Psoas muscle (tissue), 8 donors: ENCODE results near the gene KRTAP10-6. TPM values are rescaled to one million over a fixed set of nuclear protein-coding genes. Genes with fewer than 3 reads are reported as not detected.

Source experiments
- ATAC-seq, 4 donors: fragments of 200-7000 bp; cut with Tn5 transposase; one replicate each; pipeline ENCODE4 v1.9.1; 2020; ENCODE audit warnings: moderate library complexity in 3 of 4, mild to moderate bottlenecking in 2 of 4
- DNase-seq, 2 donors: peaks; one replicate each; pipeline ENCODE4 v3.0.0-alpha.2; 2020
- H3K27ac ChIP-seq: fragments of 200-600 bp; one replicate; pipeline ENCODE4 v1.8.0; 2022
- H3K27me3 ChIP-seq, 3 donors: fragments of 200-600 bp in 1 of 3; one replicate each; pipeline versions ENCODE4 v1.6.1 to v1.8.0; 2013 to 2022; ENCODE audit warnings: low read length in 2 of 3, mild to moderate bottlenecking in 2 of 3, moderate library complexity in 1 of 3; ENCODE audit not compliant: insufficient read depth in 3 of 3
- H3K36me3 ChIP-seq, 2 donors: fragments of 200-600 bp in 1 of 2; one replicate each; pipeline versions ENCODE4 v1.6.1 to v1.8.0; 2013 to 2022; ENCODE audit warnings: low read depth in 1 of 2, mild to moderate bottlenecking in 1 of 2, moderate library complexity in 1 of 2; ENCODE audit not compliant: insufficient read depth in 1 of 2
- H3K4me1 ChIP-seq: fragments of 200-600 bp; one replicate; pipeline ENCODE4 v1.8.0; 2022
- H3K4me3 ChIP-seq: fragments of 200-600 bp; one replicate; pipeline ENCODE4 v1.8.0; 2022; ENCODE audit warnings: mild to moderate bottlenecking
- H3K9me3 ChIP-seq: fragments of 200-600 bp; one replicate; pipeline ENCODE4 v1.8.0; 2022
- CTCF ChIP-seq: fragments of 200-600 bp; IDR thresholded peaks from one replicate; pipeline ENCODE4 v1.8.0; 2022; ENCODE audit warnings: antibody characterized with exemption
- WGBS, 3 donors: extraction: QIAGEN DNeasy Blood & Tissue Kit; methylation state at CpG; one replicate each; pipeline versions ENCODE4 v1.1.6 to v1.1.7; 2013; 5-methylcytosine and 5-hydroxymethylcytosine counted together
- intact Hi-C, 2 donors: fragments of 100-400 bp; cut with DNase I; formaldehyde crosslinking; loops; one replicate each; pipeline versions ENCODE4 v1.11.0 to v1.14.2; 2022
- polyA plus RNA-seq, 3 donors: library from polyadenylated mRNA; stranded (reverse); fragments of 200-250 nt; gene quantifications; one replicate each; pipeline ENCODE4 v1.2.3, GENCODE V29; 2013
- total RNA-seq, 4 donors: library from RNA; stranded (reverse); fragmentation: NEBNext Ultra II Directional in 2 of 4; extraction: Animal tissue kit (Norgen Biotek cat#: 25700) in 2 of 4; gene quantifications; one replicate each; pipeline versions ENCODE4 v1.2.1 to v1.2.4, GENCODE V29; 2021 to 2023
- donor health status: healthy with polysubstance abuse.
- donor health status: DM: no; HTN: no; CAD: no; lungs with moderate emphysema.
- donor health status: Bipolar disorder and iron deficiency.
- donor health status: healthy.
- donor health status: DM: yes; HTN: yes; CAD: no.
- donor health status: DM: no; HTN: no; CAD: no.
- donor health status: DM: no; HTN: no; CAD: no.
- donor health status: DM: yes; HTN: yes; CAD: no.

Gene KRTAP10-6
- total and polyA plus RNA-seq, 7 donors = not detected

- H3K27ac ChIP-seq = no peak overlapping the region
- intact Hi-C loops = no loop called here
- 63 to 70% (median 67%) methylated on average over 3 of the region's 3 CpGs for WGBS, 3 donors
- TF ChIP-seq CTCF = no peak
- H3K4me1 ChIP-seq = no peaks in the 10 kb centered on the region
- H3K4me3 ChIP-seq = no peak overlapping the region
- ATAC-seq = no peak
- H3K9me3 ChIP-seq = peaks cover 4% of the 10 kb centered on the region
- H3K27me3 ChIP-seq = peaks cover 0 to 31% (median 8%) of the 10 kb centered on the region in 3 donors
- DNase-seq = no peak
- no peaks in the 10 kb centered on the region for H3K36me3 ChIP-seq
Observed at GRCh38 chr21:44544566-44544965, 47.7 kb downstream of the KRTAP10-6 start.

- intact Hi-C loops = no loop called here
- H3K4me1 ChIP-seq = no peaks in the 10 kb centered on the region
- no peak for DNase-seq
- no peak overlapping the region for H3K27ac ChIP-seq
- H3K4me3 ChIP-seq = no peak overlapping the region
- no peak for ATAC-seq
- peaks cover 0 to 20% (median 7%) of the 10 kb centered on the region in 3 donors for H3K27me3 ChIP-seq
- no peak for TF ChIP-seq CTCF
- 82 to 85% (median 83%) methylated on average over 1 of the region's 1 CpG for WGBS, 3 donors
- H3K36me3 ChIP-seq = no peaks in the 10 kb centered on the region
- peaks cover 4% of the 10 kb centered on the region for H3K9me3 ChIP-seq
Observed at GRCh38 chr21:44542716-44543115, 49.6 kb downstream of the KRTAP10-6 start.

Other genes with a start within 250 kb of the KRTAP10-6 start
- 1 to 10 TPM in 1 of 4 donors, under 1 TPM in 3; 0.69 to 1.7 (median 0.84) TPM for gene TRPM2, start 238.9 kb downstream of the KRTAP10-6 start, total RNA-seq
- gene TRPM2, start 238.9 kb downstream of the KRTAP10-6 start, polyA plus RNA-seq = under 1 TPM; 0.08 to 0.76 (median 0.31) TPM
- 1 to 10 TPM in 1 of 4 donors, under 1 TPM in 3; 0.13 to 1.1 (median 0.23) TPM for gene LRRC3, start 137.0 kb downstream of the KRTAP10-6 start, total RNA-seq
- gene LRRC3, start 137.0 kb downstream of the KRTAP10-6 start, polyA plus RNA-seq = under 1 TPM; 0.08 to 0.29 (median 0.08) TPM
- not detected for gene KRTAP10-1, start 52.3 kb downstream of the KRTAP10-6 start, total RNA-seq
- gene KRTAP10-1, start 52.3 kb downstream of the KRTAP10-6 start, polyA plus RNA-seq = not detected
- gene KRTAP10-2, start 41.0 kb downstream of the KRTAP10-6 start, total RNA-seq = not detected
- not detected for gene KRTAP10-2, start 41.0 kb downstream of the KRTAP10-6 start, polyA plus RNA-seq
- not detected for gene KRTAP10-3, start 33.7 kb downstream of the KRTAP10-6 start, total RNA-seq
- not detected for gene KRTAP10-3, start 33.7 kb downstream of the KRTAP10-6 start, polyA plus RNA-seq
- gene KRTAP10-4, start 18.8 kb downstream of the KRTAP10-6 start, total RNA-seq = not detected
- not detected for gene KRTAP10-4, start 18.8 kb downstream of the KRTAP10-6 start, polyA plus RNA-seq
- not detected for gene KRTAP10-5, start 11.9 kb downstream of the KRTAP10-6 start, total RNA-seq
- gene KRTAP10-5, start 11.9 kb downstream of the KRTAP10-6 start, polyA plus RNA-seq = not detected
- not detected for gene KRTAP10-7, start 8.1 kb upstream of the KRTAP10-6 start, total RNA-seq
- not detected for gene KRTAP10-7, start 8.1 kb upstream of the KRTAP10-6 start, polyA plus RNA-seq
- gene KRTAP10-8, start 19.6 kb upstream of the KRTAP10-6 start, total RNA-seq = not detected
- gene KRTAP10-8, start 19.6 kb upstream of the KRTAP10-6 start, polyA plus RNA-seq = not detected
- gene KRTAP10-9, start 34.6 kb upstream of the KRTAP10-6 start, total RNA-seq = not detected
- not detected for gene KRTAP10-9, start 34.6 kb upstream of the KRTAP10-6 start, polyA plus RNA-seq
- gene KRTAP10-10, start 44.9 kb upstream of the KRTAP10-6 start, total RNA-seq = not detected
- not detected for gene KRTAP10-10, start 44.9 kb upstream of the KRTAP10-6 start, polyA plus RNA-seq
- gene KRTAP10-11, start 53.9 kb upstream of the KRTAP10-6 start, total RNA-seq = not detected
- gene KRTAP10-11, start 53.9 kb upstream of the KRTAP10-6 start, polyA plus RNA-seq = not detected
- not detected for gene KRTAP12-4, start 62.2 kb upstream of the KRTAP10-6 start, total RNA-seq
- not detected for gene KRTAP12-4, start 62.2 kb upstream of the KRTAP10-6 start, polyA plus RNA-seq
- not detected for gene KRTAP12-3, start 65.4 kb upstream of the KRTAP10-6 start, total RNA-seq
- not detected for gene KRTAP12-3, start 65.4 kb upstream of the KRTAP10-6 start, polyA plus RNA-seq
- gene KRTAP12-2, start 74.4 kb upstream of the KRTAP10-6 start, total RNA-seq = not detected
- not detected for gene KRTAP12-2, start 74.4 kb upstream of the KRTAP10-6 start, polyA plus RNA-seq
- not detected for gene KRTAP12-1, start 89.7 kb upstream of the KRTAP10-6 start, total RNA-seq
- not detected for gene KRTAP12-1, start 89.7 kb upstream of the KRTAP10-6 start, polyA plus RNA-seq
- not detected for gene KRTAP10-12, start 104.7 kb upstream of the KRTAP10-6 start, total RNA-seq
- not detected for gene KRTAP10-12, start 104.7 kb upstream of the KRTAP10-6 start, polyA plus RNA-seq
- gene TSPEAR, start 119.1 kb upstream of the KRTAP10-6 start, total RNA-seq = not detected
- gene TSPEAR, start 119.1 kb upstream of the KRTAP10-6 start, polyA plus RNA-seq = not detected
- 10 to 100 TPM; 64.9 to 93.8 (median 81.7) TPM for gene UBE2G2, start 209.3 kb upstream of the KRTAP10-6 start, total RNA-seq
- gene UBE2G2, start 209.3 kb upstream of the KRTAP10-6 start, polyA plus RNA-seq = 10 to 100 TPM; 39.0 to 72.8 (median 55.3) TPM
- 10 to 100 TPM; 50.2 to 78.7 (median 65.6) TPM for gene SUMO3, start 225.6 kb upstream of the KRTAP10-6 start, total RNA-seq
- gene SUMO3, start 225.6 kb upstream of the KRTAP10-6 start, polyA plus RNA-seq = 10 to 100 TPM; 38.6 to 86.6 (median 58.7) TPM